IMR-90 (cell line): ENCODE data around the gene FAM184A. TPM values are rescaled to one million over a fixed set of nuclear protein-coding genes. Genes with fewer than 3 reads are reported as not detected.
A peak's percentile ranks its signal among the peaks of the same experiment; 100 is the strongest.

Experiments used
- ATAC-seq: fragments of 200-7000 bp; cut with Tn5 transposase; 2 replicates; pipeline ENCODE4 v1.9.1; 2020; ENCODE audit warnings: low read depth, mild to moderate bottlenecking, moderate library complexity
- BruUV-seq: library from RNA; stranded (reverse); fragments of 400-500 nt; replicated peaks from 2 replicates; lab custom pipeline; 2021; lab: Mats Ljungman, UMichigan
- CTCF ChIA-PET: fragments of 300-600 bp; formaldehyde crosslinking; extraction: SDS; loops from one replicate; lab custom pipeline; 2021; ENCODE audit warnings: antibody characterized with exemption; lab: Yijun Ruan, JAX
- POLR2A ChIA-PET: fragments of 300-600 bp; sonication (Branson Sonifier 250); formaldehyde crosslinking; loops from one replicate; lab custom pipeline; 2022; ENCODE audit warnings: antibody characterized with exemption; ENCODE audit not compliant: unreplicated experiment; lab: Charles Lee
- DNase-seq: peaks from one replicate; pipeline ENCODE4 v3.0.0; 2013
- H2AFZ ChIP-seq: replicated peaks from 2 replicates; pipeline ENCODE3; 2013; ENCODE audit warnings: low read length, mild to moderate bottlenecking; ENCODE audit not compliant: poor library complexity
- H2AK5ac ChIP-seq: 2 replicates; pipeline ENCODE4 v1.6.1; 2013; ENCODE audit warnings: low read depth, low read length, inconsistent platforms
- H2AK9ac ChIP-seq: replicated peaks from 2 replicates; pipeline ENCODE3; 2013; ENCODE audit warnings: mild to moderate bottlenecking, low read depth, low read length, moderate library complexity; ENCODE audit not compliant: poor library complexity
- H2BK120ac ChIP-seq: 2 replicates; pipeline ENCODE4 v1.6.1; 2013; ENCODE audit warnings: low read depth, low read length, inconsistent platforms
- H2BK15ac ChIP-seq: 3 replicates; pipeline ENCODE4 v1.6.1; 2013; ENCODE audit warnings: low read depth, low read length, inconsistent platforms
- H2BK20ac ChIP-seq: 2 replicates; pipeline ENCODE4 v1.6.1; 2013; ENCODE audit warnings: low read depth, mild to moderate bottlenecking, inconsistent platforms, low read length, moderate library complexity
- H2BK5ac ChIP-seq: 2 replicates; pipeline ENCODE4 v1.6.1; 2013; ENCODE audit warnings: mild to moderate bottlenecking, low read depth, low read length, inconsistent platforms; ENCODE audit not compliant: poor library complexity, severe bottlenecking
- H3K14ac ChIP-seq: replicated peaks from 2 replicates; pipeline ENCODE4 v1.6.1; 2013; ENCODE audit warnings: low read depth, low read length, inconsistent platforms
- H3K18ac ChIP-seq: 2 replicates; pipeline ENCODE4 v1.6.1; 2013; ENCODE audit warnings: low read depth, low read length, control low read depth
- H3K23ac ChIP-seq: 2 replicates; pipeline ENCODE4 v1.6.1; 2013; ENCODE audit warnings: low read depth, low read length, inconsistent platforms
- H3K27ac ChIP-seq: 2 replicates; pipeline ENCODE4 v1.5.1; 2013; ENCODE audit warnings: mild to moderate bottlenecking, control low read depth, low read length; ENCODE audit not compliant: insufficient read depth
- H3K27me3 ChIP-seq: 2 replicates; pipeline ENCODE4 v1.6.1; 2013; ENCODE audit warnings: low read length; ENCODE audit not compliant: control insufficient read depth, insufficient read depth
- H3K36me3 ChIP-seq: 2 replicates; pipeline ENCODE4 v1.6.1; 2013; ENCODE audit warnings: low read length, mixed read lengths; ENCODE audit not compliant: control insufficient read depth, insufficient read depth
- H3K4ac ChIP-seq: 2 replicates; pipeline ENCODE4 v1.6.1; 2013; ENCODE audit warnings: low read depth, low read length, inconsistent platforms
- H3K4me1 ChIP-seq: 2 replicates; pipeline ENCODE4 v1.6.1; 2013; ENCODE audit warnings: low read length, mixed read lengths; ENCODE audit not compliant: control insufficient read depth, insufficient read depth
- H3K4me2 ChIP-seq: 2 replicates; pipeline ENCODE4 v1.6.1; 2013; ENCODE audit warnings: low read depth, mild to moderate bottlenecking, control low read depth, low read length, moderate library complexity
- H3K4me3 ChIP-seq: 2 replicates; pipeline ENCODE4 v1.5.1; 2013; ENCODE audit warnings: low read depth, mild to moderate bottlenecking, control low read depth, low read length, moderate library complexity; ENCODE audit not compliant: insufficient read depth
- H3K56ac ChIP-seq: 2 replicates; pipeline ENCODE4 v1.6.1; 2013; ENCODE audit warnings: low read length, inconsistent platforms; ENCODE audit not compliant: insufficient read depth; ENCODE audit errors: extremely low read depth
- H3K79me1 ChIP-seq, 2 experiments: 2 replicates each; pipeline ENCODE4 v1.6.1; 2013; ENCODE audit warnings: low read length in 2 of 2, inconsistent platforms in 1 of 2, low read depth in 1 of 2
- H3K9ac ChIP-seq: 2 replicates; pipeline ENCODE4 v1.6.1; 2013; ENCODE audit warnings: low read depth, low read length, control low read depth
- H3K9me1 ChIP-seq: 2 replicates; pipeline ENCODE4 v1.6.1; 2013; ENCODE audit warnings: low read length, inconsistent platforms; ENCODE audit not compliant: insufficient read depth
- H3K9me3 ChIP-seq: 2 replicates; pipeline ENCODE4 v1.6.1; 2013; ENCODE audit warnings: low read length; ENCODE audit not compliant: control insufficient read depth, insufficient read depth
- H4K20me1 ChIP-seq: 2 replicates; pipeline ENCODE4 v1.6.1; 2013; ENCODE audit warnings: low read length, inconsistent platforms; ENCODE audit not compliant: insufficient read depth
- H4K5ac ChIP-seq: 2 replicates; pipeline ENCODE4 v1.6.1; 2013; ENCODE audit warnings: mild to moderate bottlenecking, low read depth, low read length, control low read depth
- H4K8ac ChIP-seq, 2 experiments: 2 replicates each; pipeline ENCODE4 v1.6.1; 2013; ENCODE audit warnings: low read depth in 2 of 2, low read length in 2 of 2, control low read depth in 1 of 2, inconsistent platforms in 1 of 2
- H4K91ac ChIP-seq: 2 replicates; pipeline ENCODE4 v1.6.1; 2013; ENCODE audit warnings: low read depth, low read length, inconsistent platforms; ENCODE audit not compliant: insufficient read depth
- FOS ChIP-seq: fragments of 150-350 bp; IDR thresholded peaks from 2 replicates; pipeline ENCODE4 v1.6.1; 2016; ENCODE audit warnings: low read depth, low read length
- MAFK ChIP-seq: IDR thresholded peaks from 2 replicates; pipeline ENCODE4 v1.6.1; 2012; ENCODE audit warnings: low read depth, low read length, improper control_type of control experiment
- MAZ ChIP-seq: IDR thresholded peaks from 2 replicates; pipeline ENCODE4 v1.6.1; 2012; ENCODE audit warnings: low read depth, mild to moderate bottlenecking, low read length, improper control_type of control experiment, moderate library complexity, borderline replicate concordance
- MXI1 ChIP-seq: IDR thresholded peaks from 2 replicates; pipeline ENCODE4 v1.6.1; 2012; ENCODE audit warnings: low read depth, mild to moderate bottlenecking, low read length, moderate library complexity, borderline replicate concordance
- NFE2L2 ChIP-seq: fragments of 150-350 bp; IDR thresholded peaks from 2 replicates; pipeline ENCODE4 v1.6.1; 2016; ENCODE audit warnings: low read depth, mild to moderate bottlenecking, low read length
- POLR2A ChIP-seq: IDR thresholded peaks from 2 replicates; pipeline ENCODE4 v1.6.1; 2012; ENCODE audit warnings: mild to moderate bottlenecking, low read depth, low read length
- RAD21 ChIP-seq: IDR thresholded peaks from 2 replicates; pipeline ENCODE4 v1.6.1; 2012; ENCODE audit warnings: low read length, improper control_type of control experiment
- WGBS, 2 experiments: methylation state at CpG; one replicate each; pipeline versions ENCODE4 v1.1.5 to v1.1.7; 2013; ENCODE audit warnings: missing lambda C conversion rate in 2 of 2; ENCODE audit not compliant: insufficient read length in 1 of 2; ENCODE audit errors: extremely low coverage in 2 of 2; 5-methylcytosine and 5-hydroxymethylcytosine counted together
- dilution Hi-C: fragments of 300-500 bp; cut with HindIII; formaldehyde crosslinking; loops from one replicate; pipeline ENCODE4 v1.14.3; 2018; ENCODE audit warnings: low sequenced_read_pairs; ENCODE audit not compliant: unreplicated experiment
- in situ Hi-C: fragments of 300-500 bp; cut with MboI; formaldehyde crosslinking; loops from 3 replicates; pipeline ENCODE4 v1.14.3; 2019; ENCODE audit warnings: low sequenced_read_pairs, inconsistent platforms, mixed read lengths
- intact Hi-C: fragments of 100-400 bp; cut with micrococcal nuclease; formaldehyde crosslinking; loops from 2 replicates; pipeline ENCODE4 v1.10.0; 2022
- polyA plus RNA-seq, 3 experiments: library from polyadenylated mRNA; depleted of rRNA; stranded (reverse); fragments of >200 nt; gene quantifications; 2 replicates each; pipeline ENCODE4 v1.2.3, GENCODE V29; 2012; ENCODE audit warnings: low replicate concordance in 1 of 3
- total RNA-seq: library from RNA; depleted of rRNA; stranded (reverse); fragments of >200 nt; gene quantifications from 2 replicates; pipeline ENCODE4 v1.2.3, GENCODE V29; 2012
- TF ChIP-seq, protein P1 (sequence below): fragments of 150-350 bp; IDR thresholded peaks from 2 replicates; pipeline ENCODE4 v1.6.1; 2017; ENCODE audit warnings: mild to moderate bottlenecking, antibody characterized with exemption, low read length, low read depth

The FAM184A gene
- total and polyA plus RNA-seq, 2 of the 4 experiments (the other 2 are of a cell fraction), result 0.03 TPM; not detected in 1

DNA sequence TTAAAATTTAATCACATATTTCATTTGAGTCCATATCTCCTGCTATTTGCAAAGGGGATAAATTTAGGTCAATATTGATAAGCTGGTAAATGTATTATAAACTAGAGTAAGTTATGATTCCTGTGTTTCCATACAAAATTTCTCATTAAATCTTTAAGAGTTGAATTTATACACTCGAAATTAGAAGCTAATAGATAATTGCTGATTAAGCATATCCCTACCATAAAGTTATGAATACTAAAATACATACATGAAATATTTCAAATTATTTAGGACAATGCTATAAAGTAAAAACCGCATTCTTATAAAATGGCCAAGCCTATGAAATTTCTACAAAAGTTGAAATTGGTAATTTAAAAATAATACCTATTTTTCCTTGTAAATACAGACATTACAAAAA, 71.5 kb downstream of the FAM184A start:
- ATAC-seq (no peak), DNase-seq (no peak)
- Histone ChIP-seq H3K4me1 (no peaks in the 10 kb centered on the region), H4K8ac (no peak overlapping the region), H3K9ac (no peak overlapping the region), H3K9me3 (no peaks in the 10 kb centered on the region), H3K27me3 (no peaks in the 10 kb centered on the region; the same call in 1 of the 2 replicates), H3K4ac (no peak overlapping the region), H2BK20ac (no peak overlapping the region), H3K36me3 (no peaks in the 10 kb centered on the region), H2AFZ (no peak overlapping the region), H3K4me2 (no peak overlapping the region), H2BK120ac (no peak overlapping the region), H4K91ac (no peak overlapping the region), H4K20me1 (no peaks in the 10 kb centered on the region), H2AK5ac (no peak overlapping the region), H2BK5ac (no peak overlapping the region), H3K79me1 (no peaks in the 10 kb centered on the region), H3K27ac (no peak overlapping the region), H3K23ac (no peak overlapping the region), H4K5ac (no peak overlapping the region), H3K9me1 (no peaks in the 10 kb centered on the region), H3K14ac (no peak overlapping the region), H3K4me3 (no peak overlapping the region), H2BK15ac (no peak overlapping the region), H3K56ac (no peak overlapping the region), H3K18ac (no peak overlapping the region), H2AK9ac (no peak overlapping the region)
- in situ Hi-C loops, result no loop called here
- POLR2A ChIA-PET, result no interaction called here
- WGBS, 2 experiments, result no CpG with 5 or more reads among the region's 2 CpGs
- intact Hi-C loops, result no loop called here
- TF ChIP-seq MAZ (no peak), RAD21 (no peak), NFE2L2 (no peak), MXI1 (no peak), POLR2A (no peak), FOS (no peak), MAFK (peak; percentile 92)
- TF ChIP-seq, protein P1, sequence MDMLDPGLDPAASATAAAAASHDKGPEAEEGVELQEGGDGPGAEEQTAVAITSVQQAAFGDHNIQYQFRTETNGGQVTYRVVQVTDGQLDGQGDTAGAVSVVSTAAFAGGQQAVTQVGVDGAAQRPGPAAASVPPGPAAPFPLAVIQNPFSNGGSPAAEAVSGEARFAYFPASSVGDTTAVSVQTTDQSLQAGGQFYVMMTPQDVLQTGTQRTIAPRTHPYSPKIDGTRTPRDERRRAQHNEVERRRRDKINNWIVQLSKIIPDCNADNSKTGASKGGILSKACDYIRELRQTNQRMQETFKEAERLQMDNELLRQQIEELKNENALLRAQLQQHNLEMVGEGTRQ, result no peak
- CTCF ChIA-PET, result no interaction called here
- BruUV-seq, result no TSS peak
- dilution Hi-C loops, result no loop called here
